Mucosa of descending colon (tissue), 3 donors: ENCODE results near the gene PLXNB3. TPM values are rescaled to one million over a fixed set of nuclear protein-coding genes. Genes with fewer than 3 reads are reported as not detected.

Experiments
- ATAC-seq: fragments of 200-7000 bp; cut with Tn5 transposase; one replicate; pipeline ENCODE4 v1.9.1; 2020; ENCODE audit warnings: mild to moderate bottlenecking, moderate library complexity
- DNase-seq, 3 donors: peaks; one replicate each; pipeline ENCODE4 v3.0.0-alpha.2; 2020
- H3K36me3 ChIP-seq: fragments of 200-600 bp; one replicate; pipeline ENCODE4 v1.8.0; 2021; ENCODE audit warnings: low read depth, mild to moderate bottlenecking
- H3K4me1 ChIP-seq: fragments of 200-600 bp; one replicate; pipeline ENCODE4 v1.8.0; 2021; ENCODE audit warnings: low read depth, mild to moderate bottlenecking
- H3K4me3 ChIP-seq: fragments of 200-600 bp; one replicate; pipeline ENCODE4 v1.8.0; 2021; ENCODE audit warnings: mild to moderate bottlenecking
- H3K9me3 ChIP-seq: fragments of 200-600 bp; one replicate; pipeline ENCODE4 v1.8.0; 2021; ENCODE audit warnings: mild to moderate bottlenecking
- CTCF ChIP-seq: fragments of 200-600 bp; IDR thresholded peaks from one replicate; pipeline ENCODE4 v1.8.0; 2022; ENCODE audit warnings: antibody characterized with exemption, mild to moderate bottlenecking
- intact Hi-C, 2 donors: fragments of 100-400 bp; cut with DNase I in 1 of 2; cut with micrococcal nuclease in 1 of 2; formaldehyde crosslinking; loops; one replicate each; pipeline versions ENCODE4 v1.11.0 to v1.11.1; 2022; cut with DNase I, micrococcal nuclease
- total RNA-seq, 3 donors: library from RNA; stranded (reverse); fragmentation: NEBNext Ultra II Directional in 2 of 3; extraction: Animal tissue kit (Norgen Biotek cat#: 25700) in 2 of 3; gene quantifications; one replicate each; pipeline versions ENCODE4 v1.2.1 to v1.2.4, GENCODE V29; 2021 to 2023
- donor health status: DM: no; HTN: no; CAD: no; lungs with moderate emphysema.
- donor health status: DM: no; HTN: no; CAD: no.
- donor health status: DM: no; HTN: yes; CAD: no.

PLXNB3 gene
- total RNA-seq, 3 donors from 2014 or later, result 3.0 to 44.9 (median 3.3) TPM

- peaks cover 33% of the 10 kb centered on the region for H3K4me1 ChIP-seq
- TF ChIP-seq CTCF, result no peak
- ATAC-seq (no peak), DNase-seq (no peak)
- intact Hi-C loops, result no loop called here
- H3K9me3 ChIP-seq, result no peaks in the 10 kb centered on the region
- H3K4me3 ChIP-seq, result no peak overlapping the region
- H3K36me3 ChIP-seq, result no peaks in the 10 kb centered on the region
Observed at GRCh38 chrX:153722704-153723350, 41.2 kb upstream of the PLXNB3 start.

- no peaks in the 10 kb centered on the region for H3K9me3 ChIP-seq
- peak overlapping the region; percentile 33 for H3K4me3 ChIP-seq
- DNase-seq (peak; percentile 50 to 72 (median 71)), ATAC-seq (peak; percentile 17)
- H3K4me1 ChIP-seq, result peaks cover 37% of the 10 kb centered on the region
- no peak for TF ChIP-seq CTCF
- H3K36me3 ChIP-seq, result no peaks in the 10 kb centered on the region
- intact Hi-C loops, result no loop called here
Observed at GRCh38 chrX:153723351-153724251, 40.4 kb upstream of the PLXNB3 start.

- intact Hi-C loops, result no loop called here
Observed at GRCh38 chrX:153724252-153725038, 39.6 kb upstream of the PLXNB3 start, which contains the start of the genes ABCD1 and BCAP31. TSS of gene ABCD1 (plus strand) at chrX:153724856. CDS start at chrX:153725267, 411 bp downstream. TSS of gene BCAP31 (minus strand) at chrX:153724387. CDS start at chrX:153723244, 1,143 bp downstream.

GRCh38 chrX:153725039-153725831 is 38.8 kb upstream of the PLXNB3 start:
- DNase-seq, result peak in 1 of 3 donors; percentile 51
- intact Hi-C loops, result no loop called here
- peak overlapping the region; percentile 33 for H3K4me3 ChIP-seq
- no peak for TF ChIP-seq CTCF
- no peaks in the 10 kb centered on the region for H3K9me3 ChIP-seq
- ATAC-seq, result no peak
- H3K4me1 ChIP-seq, result peaks cover 37% of the 10 kb centered on the region
- no peaks in the 10 kb centered on the region for H3K36me3 ChIP-seq

More at GRCh38 chrX:153724252-153725038, 39.6 kb upstream of the PLXNB3 start, which contains the start of the genes ABCD1 and BCAP31:
- DNase-seq (peak; percentile 88 to 94 (median 94)), ATAC-seq (peak; percentile 84)
- H3K4me1 ChIP-seq, result peaks cover 37% of the 10 kb centered on the region
- H3K4me3 ChIP-seq, result peak within 1 kb of the TSS; percentile 33
- no peaks in the 10 kb centered on the region for H3K9me3 ChIP-seq
- no peak for TF ChIP-seq CTCF
- no peaks in the 10 kb centered on the region for H3K36me3 ChIP-seq
